Measurements from ENCODE around the gene RBM3. TPM values are rescaled to one million over a fixed set of nuclear protein-coding genes. Genes with fewer than 3 reads are reported as not detected.

RBM3 gene
- total RNA-seq, 4 donors from 2014 or later = 255 to 303 (median 293) TPM

GRCh38 chrX:48606091-48606490 is 31.8 kb downstream of the RBM3 start:
- no peak for TF ChIP-seq CTCF (IDR thresholded peaks at IDR 0.05; ENCODE audit: low read depth)

GRCh38 chrX:48611703-48612102 is 37.4 kb downstream of the RBM3 start:
- TF ChIP-seq CTCF (IDR thresholded peaks at IDR 0.05; ENCODE audit: low read depth) = no peak

- no peak for TF ChIP-seq CTCF (IDR thresholded peaks at IDR 0.05; ENCODE audit: low read depth)
Observed at GRCh38 chrX:48613502-48614160, 39.3 kb downstream of the RBM3 start.

- TF ChIP-seq CTCF (IDR thresholded peaks at IDR 0.05; ENCODE audit: low read depth) = no peak
Observed at GRCh38 chrX:48616576-48616975, 42.3 kb downstream of the RBM3 start.

- no peak for TF ChIP-seq CTCF (IDR thresholded peaks at IDR 0.05; ENCODE audit: low read depth)
Observed at GRCh38 chrX:48617542-48618340, 43.5 kb downstream of the RBM3 start.

GRCh38 chrX:48626401-48627298 is 52.4 kb downstream of the RBM3 start:
- TF ChIP-seq CTCF (IDR thresholded peaks at IDR 0.05; ENCODE audit: low read depth) = no peak

Small RNA genes lying within 50 kb of the gene (small RNA-seq; reads per million reads assigned to genes)
- not detected for gene MRPL32P1

Other genes with a start within 250 kb of the RBM3 start
- gene SSX3, start 217.8 kb upstream of the RBM3 start, total RNA-seq = not detected
- not detected for gene SSX4, start 190.9 kb upstream of the RBM3 start, total RNA-seq
- gene SSX4B, start 162.5 kb upstream of the RBM3 start, total RNA-seq = not detected
- gene SLC38A5, start 104.2 kb upstream of the RBM3 start, total RNA-seq = 1 to 10 TPM in 3 of 4 donors, not detected in 1; 1.3 to 3.2 (median 1.5) TPM
- gene FTSJ1, start 98.3 kb upstream of the RBM3 start, total RNA-seq = 10 to 100 TPM; 35.7 to 49.4 (median 36.3) TPM
- 10 to 100 TPM in 1 of 4 donors, 1 to 10 TPM in 3; 9.4 to 16.6 (median 9.6) TPM for gene PORCN, start 65.5 kb upstream of the RBM3 start, total RNA-seq
- gene EBP, start 52.7 kb upstream of the RBM3 start, total RNA-seq = 10 to 100 TPM in 3 of 4 donors, 1 to 10 TPM in 1; 6.0 to 33.5 (median 15.3) TPM
- 10 to 100 TPM in 3 of 4 donors, 1 to 10 TPM in 1; 7.7 to 14.1 (median 11.8) TPM for gene TBC1D25, start 34.8 kb upstream of the RBM3 start, total RNA-seq
- gene WDR13, start 23.0 kb downstream of the RBM3 start, total RNA-seq = 100 to 1,000 TPM in 3 of 4 donors, 10 to 100 TPM in 1; 71.9 to 119 (median 105) TPM
- gene WAS, start 109.3 kb downstream of the RBM3 start, total RNA-seq = 10 to 100 TPM in 3 of 4 donors, 1 to 10 TPM in 1; 7.9 to 27.9 (median 13.8) TPM
- 10 to 100 TPM in 1 of 4 donors, 1 to 10 TPM in 3; 2.7 to 15.4 (median 6.0) TPM for gene SUV39H1, start 122.2 kb downstream of the RBM3 start, total RNA-seq
- gene GLOD5, start 187.3 kb downstream of the RBM3 start, total RNA-seq = not detected
- under 1 TPM in 2 of 4 donors, not detected in 2; 0.34 to 0.44 TPM for gene GATA1, start 212.1 kb downstream of the RBM3 start, total RNA-seq
- gene HDAC6, start 227.6 kb downstream of the RBM3 start, total RNA-seq = 10 to 100 TPM; 24.9 to 74.6 (median 59.8) TPM